GM21390 (cell line): ENCODE measurements around the gene CD7.
"Not testable (repeated sequence)": the region's sequence is repeated elsewhere in the genome, so short reads cannot be mapped to it uniquely, and the experiment has no call there.

ENCODE experiments used
- ATAC-seq: cut with Tn5 transposase; IDR thresholded peaks from one replicate; pipeline ENCODE4 v1.9.1; 2021; ENCODE audit not compliant: unreplicated experiment

CD7 gene

DNA sequence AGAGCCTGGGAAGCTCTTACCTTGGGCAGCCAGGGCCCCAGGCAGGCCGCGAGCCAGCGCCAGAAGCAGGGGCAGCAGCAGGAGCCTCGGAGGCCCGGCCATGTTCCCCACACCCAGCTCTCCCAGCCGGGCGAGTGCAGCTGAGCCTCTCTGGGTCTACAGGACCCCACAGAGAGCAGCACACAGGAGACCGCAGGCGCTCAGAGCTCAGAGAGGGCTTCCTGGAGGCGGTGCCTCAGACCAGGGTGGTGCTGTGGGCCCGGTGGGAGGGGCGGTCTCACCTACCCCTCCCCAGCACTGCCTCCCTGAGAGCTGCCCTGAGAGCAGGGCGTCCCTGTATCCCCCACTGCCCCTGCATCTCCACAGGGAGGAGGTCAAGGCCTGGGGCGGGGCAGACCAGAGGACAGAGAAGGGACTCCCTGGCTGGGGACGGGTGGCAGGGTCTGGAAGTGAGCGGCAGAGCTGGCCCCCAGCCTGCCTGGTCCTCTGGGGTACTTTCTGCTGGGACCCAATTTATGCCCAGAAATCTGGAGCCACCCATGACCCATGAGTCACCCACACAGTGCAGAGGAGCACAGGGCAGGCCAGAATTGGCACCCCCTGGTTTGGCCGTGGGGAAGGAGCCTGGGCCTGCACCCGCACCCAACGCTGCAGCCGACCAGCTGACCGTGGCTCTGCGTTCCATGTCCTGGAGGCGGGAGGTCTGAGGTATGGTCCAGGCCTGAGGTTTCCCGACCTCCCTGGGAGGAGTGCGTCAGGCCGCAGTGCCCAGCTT, at the start of gene CD7:
Gene CD7, minus strand, starts transcription at position 215 of the 775 bp plus-strand sequence. Its CDS starts 113 bp downstream, at position 102.
- ATAC-seq = no peak

DNA sequence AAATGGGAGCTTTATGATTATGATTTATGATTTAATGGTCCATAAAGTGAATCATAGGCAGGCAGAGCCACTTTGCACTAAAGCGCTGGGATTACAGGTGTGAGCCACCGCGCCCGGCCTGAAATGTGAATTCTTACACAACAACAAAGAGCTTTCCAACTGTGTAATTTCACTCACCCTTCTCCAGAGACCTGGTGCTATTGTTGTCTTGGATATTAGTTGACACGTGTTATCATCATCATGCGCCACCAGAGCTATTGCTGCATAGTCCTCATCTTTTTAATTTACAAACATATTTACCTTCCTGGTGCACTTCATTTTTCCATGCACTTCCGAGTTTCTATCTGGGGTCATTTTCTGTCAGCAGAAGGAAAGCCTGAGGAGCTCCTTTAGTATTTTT, 49.3 kb upstream of the CD7 start:
- ATAC-seq = no peak

DNA sequence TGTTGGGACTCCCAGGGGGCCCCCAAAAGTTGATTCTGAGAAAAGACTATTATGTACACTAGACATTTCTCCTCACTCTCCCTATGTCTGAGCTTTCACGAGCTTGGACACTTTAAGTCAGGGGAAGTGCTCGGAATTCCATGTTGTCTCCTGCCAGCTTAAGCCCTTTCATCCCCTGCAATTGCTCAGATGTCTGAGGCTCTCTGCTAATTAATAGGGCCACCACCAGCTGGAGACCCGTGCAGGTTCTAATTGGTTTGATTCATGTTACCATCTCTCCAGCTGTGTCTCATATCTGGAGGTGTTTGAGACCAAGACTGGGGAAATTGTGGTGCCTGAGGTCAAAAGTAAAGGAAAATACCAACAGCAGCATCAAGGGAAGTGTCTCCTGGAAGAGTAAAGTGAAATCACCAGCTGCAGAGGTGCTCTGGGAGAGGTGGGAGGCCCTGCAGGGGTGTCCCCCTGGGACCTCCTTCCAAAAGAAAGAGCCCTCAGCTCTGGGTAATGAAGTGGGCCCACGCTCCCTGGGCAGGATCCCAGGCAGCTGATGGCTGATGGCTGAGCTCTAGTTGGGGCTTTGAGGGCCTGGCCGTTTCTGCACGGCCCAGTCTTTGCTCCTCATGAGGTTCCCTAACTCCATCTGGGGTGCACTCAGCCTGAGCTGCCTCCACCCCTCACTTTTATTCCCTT, 48.3 kb upstream of the CD7 start:
- no peak for ATAC-seq

DNA sequence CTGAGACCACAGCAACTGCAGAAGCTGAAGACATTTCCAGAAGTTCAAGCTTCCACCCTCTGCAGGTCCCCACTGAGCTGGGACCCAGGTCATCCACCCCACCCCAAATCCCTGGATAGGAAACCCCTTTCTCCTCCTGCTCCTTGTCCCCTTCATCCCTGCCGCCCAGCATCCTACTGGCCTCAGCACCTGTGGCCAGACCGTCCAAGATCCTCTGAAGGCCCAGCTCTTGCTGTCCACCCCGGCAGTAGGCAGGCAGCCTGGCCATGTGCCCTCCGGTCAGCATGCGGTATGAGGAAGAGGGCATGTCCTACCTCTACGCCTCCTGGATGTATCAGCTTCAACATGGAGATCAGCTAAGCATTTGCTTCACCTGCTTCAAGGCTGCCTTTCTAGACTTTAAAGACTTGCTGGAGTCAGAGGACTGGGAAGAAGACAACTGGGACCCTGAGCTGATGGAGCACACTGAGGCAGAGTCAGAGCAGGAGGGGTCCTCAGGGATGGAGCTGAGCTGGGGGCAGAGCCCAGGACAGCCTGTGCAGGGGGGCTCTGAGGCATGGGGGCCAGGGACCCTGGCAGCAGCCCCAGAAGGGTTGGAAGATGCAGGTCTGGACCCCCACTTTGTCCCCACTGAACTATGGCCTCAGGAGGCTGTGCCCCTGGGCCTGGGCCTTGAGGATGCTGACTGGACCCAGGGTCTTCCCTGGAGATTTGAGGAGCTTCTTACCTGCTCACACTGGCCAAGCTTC, 44.7 kb upstream of the CD7 start:
- no peak for ATAC-seq

DNA sequence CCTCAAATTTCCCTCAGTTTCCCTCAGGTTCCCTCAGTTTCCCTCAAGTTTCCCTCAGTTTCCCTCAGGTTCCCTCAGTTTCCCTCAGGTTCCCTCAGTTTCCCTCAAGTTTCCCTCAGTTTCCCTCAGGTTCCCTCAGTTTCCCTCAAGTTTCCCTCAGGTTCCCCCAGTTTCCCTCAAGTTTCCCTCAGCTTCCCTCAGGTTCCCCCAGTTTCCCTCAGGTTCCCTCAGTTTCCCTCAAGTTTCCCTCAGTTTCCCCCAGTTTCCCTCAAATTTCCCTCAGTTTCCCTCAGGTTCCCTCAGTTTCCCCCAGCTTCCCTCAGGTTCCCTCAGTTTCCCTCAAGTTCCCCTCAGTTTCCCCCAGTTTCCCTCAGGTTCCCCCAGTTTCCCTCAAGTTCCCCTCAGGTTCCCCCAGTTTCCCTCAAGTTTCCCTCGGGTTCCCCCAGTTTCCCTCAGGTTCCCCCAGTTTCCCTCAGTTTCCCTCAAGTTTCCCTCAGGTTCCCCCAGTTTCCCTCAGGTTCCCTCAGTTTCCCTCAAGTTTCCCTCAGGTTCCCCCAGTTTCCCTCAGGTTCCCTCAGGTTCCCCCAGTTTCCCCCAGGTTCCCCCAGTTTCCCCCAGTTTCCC, 42.2 kb upstream of the CD7 start:
- not testable (repeated sequence) for ATAC-seq

DNA sequence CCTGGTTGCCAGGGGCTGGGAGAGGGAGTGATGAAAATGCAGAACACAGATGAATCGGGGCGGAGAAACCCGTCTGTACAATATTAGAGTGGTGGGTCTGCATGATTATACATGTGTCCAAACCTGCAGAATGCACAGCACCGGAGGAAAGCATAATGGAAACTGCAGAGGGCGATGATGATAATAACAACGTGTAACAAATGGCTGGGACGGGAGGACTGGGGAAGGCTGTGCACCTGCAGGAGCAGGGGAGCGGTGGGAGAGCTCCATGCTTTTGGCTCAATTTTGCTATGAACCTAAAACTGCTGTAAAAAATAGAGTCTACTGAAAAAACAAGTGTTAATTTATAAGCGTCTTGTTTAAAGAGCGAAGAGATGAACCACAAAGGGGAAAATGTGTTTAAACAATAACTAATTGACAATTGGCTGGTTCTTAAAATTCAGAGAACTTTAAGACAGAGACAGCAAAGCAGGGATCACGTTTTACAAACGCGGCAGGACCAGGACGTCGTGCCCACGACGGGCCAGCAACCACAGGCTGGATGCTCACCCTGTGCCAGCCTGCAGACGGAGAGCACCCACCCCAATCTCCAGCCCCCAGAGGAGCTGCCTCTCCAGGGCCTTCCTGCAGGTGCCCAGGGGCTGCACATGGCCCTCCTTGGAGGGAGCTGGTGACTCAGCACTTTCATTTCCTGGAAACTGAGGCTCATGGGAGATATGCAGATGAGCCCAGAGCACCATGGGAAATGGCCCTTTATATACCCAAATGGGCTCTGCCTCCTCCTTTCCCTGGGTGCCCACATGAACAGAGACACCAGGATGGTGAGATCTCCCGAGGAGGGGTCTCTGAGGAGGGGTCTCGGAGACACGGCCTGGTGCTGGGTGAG, 41.3 kb upstream of the CD7 start, which contains the start of gene TEX19:
Gene TEX19, plus strand, starts transcription at position 783 of the 886 bp plus-strand sequence. CDS start 2,904 bp downstream, outside the sequence.
- ATAC-seq = no peak

DNA sequence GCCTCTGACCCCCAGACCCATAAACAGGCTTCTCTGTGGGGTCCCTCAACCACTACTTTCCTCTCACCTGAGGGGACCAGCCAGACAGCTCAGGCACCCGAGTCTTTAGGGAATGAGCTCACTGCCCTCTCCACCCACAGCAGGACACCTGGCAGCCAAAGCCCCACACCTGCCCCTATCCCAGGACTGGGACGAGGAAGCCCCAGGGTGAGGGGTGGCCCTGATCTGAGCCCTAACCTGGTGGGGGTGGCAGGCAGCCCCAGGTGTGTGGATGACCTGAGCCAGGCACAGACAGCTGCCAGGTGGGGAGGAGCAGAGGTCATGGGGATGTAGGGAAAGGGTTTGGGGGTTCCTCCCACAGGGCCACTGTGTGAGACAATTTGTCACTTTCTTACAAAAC, 40.0 kb upstream of the CD7 start:
- ATAC-seq = no peak

DNA sequence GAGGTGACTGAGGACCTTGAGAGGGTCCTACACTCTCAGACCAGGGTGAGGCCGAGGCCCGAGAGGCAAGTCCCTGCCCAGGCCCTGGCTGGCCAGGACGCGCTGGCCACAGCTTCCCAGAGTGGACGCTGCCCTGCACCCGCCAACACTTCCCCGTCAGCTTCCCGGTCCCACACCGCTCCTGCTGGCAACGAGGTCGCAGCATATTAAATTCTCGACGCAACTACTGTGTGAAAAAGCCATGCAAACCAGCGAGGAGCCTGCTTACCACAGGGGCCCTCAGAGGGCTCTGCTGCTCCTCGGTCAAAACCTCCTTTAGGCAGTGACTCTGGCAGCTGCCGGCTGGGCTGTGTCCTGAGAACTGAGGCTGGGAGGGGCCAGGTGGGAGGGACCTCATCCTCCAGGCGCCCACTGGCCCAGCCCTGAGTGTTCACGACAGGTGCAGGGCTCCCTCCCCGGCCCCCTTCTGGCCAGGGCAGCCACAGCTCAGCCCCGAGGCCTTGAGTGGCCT, 39.5 kb upstream of the CD7 start:
- ATAC-seq = no peak

DNA sequence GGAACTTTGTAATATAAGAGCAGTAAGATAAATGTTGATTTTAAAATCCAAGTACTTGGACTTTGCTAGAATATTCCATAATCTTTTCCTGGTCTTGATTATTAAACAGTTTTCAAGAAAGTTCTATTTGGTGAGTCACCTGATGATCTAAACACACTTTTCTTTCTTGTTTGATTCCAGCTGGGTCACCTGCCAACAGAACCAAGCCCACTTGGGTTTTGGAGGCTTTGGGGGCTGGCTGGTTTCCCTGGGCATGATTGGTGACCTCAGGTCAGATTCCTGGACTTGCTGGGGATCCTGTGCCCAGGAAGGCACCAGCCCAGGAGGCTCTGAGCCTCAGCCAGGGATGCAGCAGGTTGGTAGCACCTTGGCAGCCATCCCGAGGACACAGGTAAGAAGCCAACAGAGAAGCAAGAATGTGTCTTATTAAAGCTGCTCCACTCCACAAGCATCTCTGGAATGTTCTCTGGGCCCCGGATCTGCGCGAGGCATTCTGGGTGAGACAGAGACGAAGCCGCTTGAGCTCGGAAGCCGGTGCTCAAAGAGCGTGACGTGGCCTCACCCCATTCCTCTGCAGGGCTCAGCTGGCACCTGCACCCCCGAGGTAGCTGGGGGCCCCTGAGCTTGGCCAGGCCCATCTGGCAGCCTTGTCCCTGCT, 38.5 kb upstream of the CD7 start:
- ATAC-seq = no peak

DNA sequence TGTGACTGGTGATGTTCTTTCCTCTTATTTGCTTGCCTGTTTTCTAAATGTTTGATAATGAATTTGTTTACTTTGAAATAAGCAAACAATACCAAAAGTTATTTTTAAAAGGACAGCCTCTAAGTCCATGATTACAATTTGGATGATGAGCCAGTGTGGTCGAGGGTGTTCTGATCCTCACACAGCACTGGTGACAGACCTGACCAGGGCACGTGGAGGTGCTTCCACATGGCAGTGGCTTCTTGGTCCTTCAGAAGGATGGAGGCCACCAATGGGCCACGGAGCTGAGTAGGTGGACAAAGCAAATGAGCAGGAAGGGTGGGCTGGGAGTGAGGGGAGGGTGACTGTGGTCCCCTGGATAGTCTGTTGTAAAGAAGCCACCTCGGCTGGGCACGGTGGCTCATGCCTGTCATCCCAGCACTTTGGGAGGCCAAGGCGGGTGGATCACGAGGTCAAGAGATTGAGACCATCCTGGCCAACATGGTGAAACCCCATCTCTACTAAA, 37.4 kb upstream of the CD7 start:
- ATAC-seq = no peak

DNA sequence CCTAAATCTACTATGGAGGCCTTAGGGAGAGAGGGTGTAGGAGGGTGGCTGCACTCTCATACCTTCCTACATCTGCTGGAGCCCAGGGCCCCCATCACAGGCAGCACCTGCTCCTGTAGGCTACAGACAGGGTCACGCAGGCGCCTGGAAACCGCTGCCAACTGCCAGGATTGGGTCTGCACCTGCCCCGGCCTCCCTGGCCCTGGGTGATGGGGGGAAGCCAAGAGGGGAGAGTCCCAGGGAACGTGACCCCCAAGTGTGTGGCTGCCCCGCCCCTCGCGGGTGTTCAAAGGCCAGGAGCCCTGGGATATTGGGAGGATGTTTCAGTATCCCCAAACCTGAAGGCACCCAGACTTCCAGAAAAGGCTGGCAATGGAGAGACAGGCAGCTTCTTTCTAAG, 36.1 kb upstream of the CD7 start:
- ATAC-seq = no peak

DNA sequence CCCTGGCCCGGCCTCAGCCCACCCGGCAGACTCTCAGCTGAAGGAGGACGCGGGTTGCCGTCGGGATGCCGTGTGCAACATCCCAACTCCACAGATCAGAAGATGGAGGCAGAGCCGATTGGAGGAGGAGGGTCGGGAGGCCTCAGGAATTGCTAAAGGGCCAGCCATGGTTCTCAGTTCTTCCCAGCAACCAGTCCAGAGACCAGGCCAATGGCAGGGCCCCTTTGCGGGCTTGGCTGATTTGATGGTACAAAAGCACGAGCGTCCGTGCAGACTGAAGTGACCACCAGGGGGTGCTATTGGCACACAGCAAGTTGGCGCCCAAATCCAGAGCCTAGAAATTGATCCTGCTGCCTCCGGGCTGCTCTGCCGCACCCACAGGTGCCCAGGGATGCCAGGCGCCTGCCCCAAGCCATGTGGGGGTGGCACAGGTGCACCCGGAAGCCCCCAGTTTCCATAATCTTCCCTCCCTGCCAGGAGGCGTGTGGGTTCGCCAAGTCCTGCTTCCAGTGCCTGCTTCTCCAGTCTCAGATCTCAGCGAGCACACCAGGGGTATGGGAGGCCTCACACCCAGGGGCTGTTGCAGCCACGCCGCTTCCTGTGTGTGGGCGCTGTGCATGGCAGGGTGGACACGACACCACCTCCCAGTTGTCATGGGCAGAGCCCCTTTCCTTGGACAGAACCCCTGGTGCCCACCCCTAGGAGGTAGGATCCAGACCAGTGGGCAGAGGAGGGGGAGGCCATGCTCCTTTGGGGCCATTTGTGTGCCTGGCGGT, 34.5 kb upstream of the CD7 start:
- ATAC-seq = no peak

DNA sequence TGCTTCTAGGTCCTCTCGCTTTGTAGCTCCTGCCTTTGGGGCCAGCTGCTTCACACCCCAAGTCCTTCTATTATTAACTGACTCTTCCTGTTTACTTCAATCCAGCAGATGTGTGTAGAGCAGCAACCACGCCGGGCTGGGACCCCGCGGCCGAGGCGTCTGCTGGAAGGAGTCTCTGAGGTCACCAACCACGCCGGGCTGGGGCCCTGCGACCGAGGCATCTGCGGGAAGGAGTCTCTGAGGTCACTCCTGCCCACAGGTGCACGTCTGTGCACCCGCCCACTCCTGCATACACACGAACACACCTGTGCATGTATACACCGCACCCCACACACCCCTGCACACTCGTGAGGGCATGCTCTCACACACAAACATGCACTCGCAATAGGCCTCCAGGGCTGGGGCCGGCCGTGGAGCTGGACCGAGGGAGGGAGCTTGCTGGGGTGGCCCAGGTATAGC, 33.9 kb upstream of the CD7 start:
- ATAC-seq = no peak

DNA sequence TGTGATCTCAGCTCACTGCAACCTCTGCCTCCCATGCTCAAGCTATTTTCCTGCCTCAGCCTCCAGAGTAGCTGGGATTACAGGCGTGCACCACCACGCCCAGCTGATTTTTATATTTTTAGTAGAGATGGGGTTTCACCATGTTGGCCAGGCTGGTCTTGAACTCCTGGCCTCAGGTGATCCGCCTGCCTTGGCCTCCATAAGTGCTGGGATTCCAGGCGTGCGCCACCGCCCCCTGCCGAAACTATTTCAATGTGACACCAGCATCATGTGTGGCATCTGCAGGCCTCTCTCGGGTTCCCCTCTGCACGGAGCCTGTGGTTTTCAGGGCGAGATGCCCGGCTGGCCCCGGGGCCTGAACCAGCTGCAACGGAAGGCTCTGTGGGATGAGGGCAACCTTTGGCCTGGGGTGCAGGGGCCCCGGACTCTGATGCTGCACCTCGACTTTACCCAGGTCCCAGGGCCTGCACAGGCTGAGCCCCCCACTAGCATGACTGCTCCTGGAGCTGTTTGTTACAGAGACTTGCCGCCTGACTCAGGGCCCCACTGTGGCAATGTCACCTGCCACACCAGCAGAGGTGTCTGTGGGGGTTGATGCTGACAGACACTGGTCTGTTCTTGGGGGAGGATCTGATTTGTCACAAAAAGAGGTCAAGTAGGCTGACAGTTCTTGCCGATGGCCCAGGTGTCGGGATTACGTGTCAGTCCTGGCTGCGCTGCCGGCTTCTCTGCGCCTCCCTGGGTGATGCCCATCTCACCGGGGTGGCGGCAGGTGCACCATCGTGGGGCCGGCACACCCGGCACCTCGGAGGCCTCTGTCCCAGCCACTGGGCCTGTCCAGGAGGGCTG, 33.0 kb upstream of the CD7 start:
- no peak for ATAC-seq

DNA sequence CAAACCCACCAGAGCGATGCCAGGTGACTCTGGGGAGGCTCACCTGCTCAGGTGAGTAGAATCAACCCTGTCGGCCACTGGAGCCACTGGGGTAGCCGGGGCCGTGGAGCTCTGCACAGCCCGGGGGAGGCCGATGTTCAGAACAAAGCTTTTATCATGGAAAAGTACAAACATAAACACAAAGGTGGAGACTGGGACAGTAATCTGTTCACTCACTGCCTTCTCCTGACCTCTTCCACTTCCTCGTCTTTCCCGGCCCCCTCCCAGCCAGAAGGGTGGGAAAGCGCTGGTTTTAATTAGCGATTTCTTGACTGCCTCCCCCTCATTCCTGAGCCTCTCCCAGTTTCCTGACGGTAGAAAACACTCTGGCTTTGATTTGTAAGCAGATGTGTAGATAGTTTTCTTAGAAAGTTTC, 31.9 kb upstream of the CD7 start:
- no peak for ATAC-seq

DNA sequence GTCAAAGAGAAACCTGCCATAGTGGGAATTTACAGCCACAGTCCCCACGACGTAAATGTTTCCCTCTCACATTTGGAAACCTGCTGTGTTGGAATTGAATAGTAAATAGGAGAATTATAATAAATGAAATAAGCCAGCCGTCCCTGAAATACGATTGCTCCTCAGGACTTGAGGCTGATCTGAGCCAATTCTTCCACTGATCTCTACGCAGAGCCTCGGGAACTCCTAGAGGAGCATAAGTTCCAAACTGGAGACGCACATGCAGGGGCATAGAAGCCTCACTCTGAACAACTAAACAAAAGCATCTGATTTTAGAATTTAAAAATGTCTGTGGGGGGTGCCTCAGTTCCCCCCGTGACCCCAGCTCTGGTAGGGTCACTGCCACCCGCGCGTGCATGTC, 31.5 kb upstream of the CD7 start:
- ATAC-seq = no peak

DNA sequence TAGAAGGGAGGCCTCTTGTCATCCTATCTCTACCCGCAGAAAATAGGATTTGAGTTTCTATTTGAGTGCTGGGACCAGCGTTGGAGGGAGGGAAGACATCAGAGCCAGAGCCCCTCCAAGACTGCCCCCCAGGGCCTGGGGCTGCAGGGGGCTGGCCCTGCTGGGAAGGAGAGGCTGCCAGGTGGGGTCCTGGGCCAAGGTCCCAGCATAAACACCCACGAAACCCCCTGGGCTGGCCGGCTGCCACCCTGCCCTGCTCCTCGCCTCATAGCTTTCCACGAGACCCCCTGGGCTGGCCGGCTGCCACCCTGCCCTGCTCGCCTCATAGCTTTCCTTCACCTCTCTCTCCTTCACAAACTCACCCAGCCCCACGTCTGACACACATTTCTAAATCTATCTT, 31.0 kb upstream of the CD7 start:
- no peak for ATAC-seq

DNA sequence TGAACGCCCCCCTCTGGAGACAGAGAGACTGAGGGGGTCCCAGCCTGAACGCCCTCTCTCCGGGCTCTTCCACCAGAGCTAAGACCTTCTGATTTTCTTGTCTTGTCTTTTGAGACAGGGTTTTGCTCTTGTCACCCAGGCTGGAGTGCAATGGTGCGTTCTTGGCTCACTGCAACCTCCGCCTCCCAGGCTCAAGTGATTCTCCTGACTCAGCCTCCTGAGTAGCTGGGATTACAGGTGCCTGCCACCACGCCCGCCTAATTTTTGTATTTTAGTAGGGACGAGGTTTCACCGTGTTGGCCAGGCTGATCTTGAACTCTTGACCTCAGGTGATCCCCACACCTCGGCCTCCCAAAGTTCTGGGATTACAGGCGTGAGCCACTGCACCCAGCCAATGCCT, 30.6 kb upstream of the CD7 start:
- ATAC-seq = not testable (repeated sequence)
